B cell (primary cell): ENCODE measurements around the gene NCK2. TPM values are rescaled to one million over a fixed set of nuclear protein-coding genes. Genes with fewer than 3 reads are reported as not detected.
A peak's percentile ranks its signal among the peaks of the same experiment; 100 is the strongest.

Source experiments
- ATAC-seq: fragments of 200-7000 bp; cut with Tn5 transposase; one replicate; pipeline ENCODE4 v1.10.0; 2021; ENCODE audit warnings: low read depth, mild to moderate bottlenecking, moderate number of reproducible peaks, moderate library complexity
- CTCF ChIA-PET: fragments of 350-600 bp; sonication (Branson Sonifier 250); formaldehyde crosslinking; loops from one replicate; lab custom pipeline; 2021; ENCODE audit warnings: antibody characterized with exemption, inconsistent platforms; lab: Charles Lee
- POLR2A ChIA-PET: fragments of 350-600 bp; sonication (Branson Sonifier 250); formaldehyde crosslinking; loops from one replicate; lab custom pipeline; 2021; ENCODE audit warnings: antibody characterized with exemption; lab: Charles Lee
- DNase-seq: peaks from one replicate; pipeline ENCODE4 v3.0.0; 2013
- H2AFZ ChIP-seq: 2 replicates; pipeline ENCODE4 v1.6.1; 2012; ENCODE audit warnings: mild to moderate bottlenecking, low read depth, low read length; ENCODE audit not compliant: insufficient read depth, poor library complexity, severe bottlenecking
- H3K27ac ChIP-seq, 2 donors: 1 replicate in 1 of 2; 2 replicates in 1 of 2; pipeline ENCODE4 v1.5.1; 2012 to 2013; ENCODE audit warnings: low read length in 2 of 2, mild to moderate bottlenecking in 2 of 2, moderate library complexity in 1 of 2
- H3K27me3 ChIP-seq, 4 experiments: fragments of 200-600 bp in 1 of 4; sonication (generic) in 1 of 4; replicated peaks in 1 of 4; 1 replicate in 2 of 4; 2 replicates in 2 of 4; pipeline versions ENCODE4 v1.6.1 to v1.7.0; 2013 to 2016; ENCODE audit warnings: low read length in 3 of 4, mild to moderate bottlenecking in 2 of 4, mixed read lengths in 1 of 4, moderate library complexity in 1 of 4; ENCODE audit not compliant: insufficient read depth in 4 of 4, control insufficient read depth in 3 of 4; ENCODE audit errors: control extremely low read depth in 1 of 4
- H3K36me3 ChIP-seq, 2 experiments: replicated peaks in 1 of 2; 1 replicate in 1 of 2; 2 replicates in 1 of 2; pipeline versions ENCODE4 v1.6.1 to v1.7.1; 2013; ENCODE audit warnings: low read length in 1 of 2; ENCODE audit not compliant: insufficient read depth in 2 of 2, control insufficient read depth in 1 of 2; ENCODE audit errors: control extremely low read depth in 1 of 2, extremely low read depth in 1 of 2
- H3K4me1 ChIP-seq, 2 donors: fragments of 200-600 bp in 1 of 2; sonication (generic) in 1 of 2; 1 replicate in 1 of 2; 2 replicates in 1 of 2; pipeline versions ENCODE4 v1.5.1 to v1.6.1; 2013 to 2017; ENCODE audit warnings: low read length in 2 of 2; ENCODE audit not compliant: control insufficient read depth in 2 of 2, insufficient read depth in 2 of 2
- H3K4me2 ChIP-seq: replicated peaks from 2 replicates; pipeline ENCODE3; 2012; ENCODE audit warnings: mild to moderate bottlenecking, low read depth, low read length; ENCODE audit not compliant: poor library complexity, severe bottlenecking
- H3K4me3 ChIP-seq, 5 experiments: fragments of 200-600 bp in 1 of 5; sonication (generic) in 1 of 5; 1 replicate in 3 of 5; 2 replicates in 2 of 5; pipeline versions ENCODE4 v1.5.1 to v1.7.0; 2011 to 2016; ENCODE audit warnings: low read length in 4 of 5, mild to moderate bottlenecking in 4 of 5, low read depth in 2 of 5, control low read depth in 1 of 5, moderate library complexity in 1 of 5; ENCODE audit not compliant: insufficient read depth in 1 of 5; ENCODE audit errors: control extremely low read depth in 1 of 5, extremely low read depth in 1 of 5
- H3K79me2 ChIP-seq: fragments of 200-600 bp; sonication (generic); one replicate; pipeline ENCODE4 v1.6.0; 2016; ENCODE audit warnings: low read length; ENCODE audit not compliant: control insufficient read depth, insufficient read depth
- H3K9ac ChIP-seq: fragments of 200-600 bp; sonication (generic); 2 replicates; pipeline ENCODE4 v1.6.1; 2017; ENCODE audit warnings: mild to moderate bottlenecking, low read length, moderate library complexity
- H3K9me3 ChIP-seq, 3 donors: one replicate each; pipeline versions ENCODE4 v1.6.1 to v1.7.1; 2013; ENCODE audit warnings: low read length in 2 of 3; ENCODE audit not compliant: control insufficient read depth in 2 of 3, insufficient read depth in 1 of 3; ENCODE audit errors: control extremely low read depth in 1 of 3
- H4K20me1 ChIP-seq: 2 replicates; pipeline ENCODE4 v1.6.0; 2012; ENCODE audit warnings: mild to moderate bottlenecking, low read length; ENCODE audit not compliant: insufficient read depth, control insufficient read depth, poor library complexity, severe bottlenecking
- H3K27ac Mint-ChIP-seq: one replicate; pipeline ENCODE4 v1.8.0; 2021; ENCODE audit warnings: mixed read lengths
- H3K27me3 Mint-ChIP-seq: one replicate; pipeline ENCODE4 v1.8.0; 2021; ENCODE audit warnings: mixed read lengths
- H3K4me1 Mint-ChIP-seq: one replicate; pipeline ENCODE4 v1.8.0; 2021; ENCODE audit warnings: mixed read lengths
- H3K4me3 Mint-ChIP-seq: one replicate; pipeline ENCODE4 v1.8.0; 2021; ENCODE audit warnings: mixed read lengths
- H3K9me3 Mint-ChIP-seq: one replicate; pipeline ENCODE4 v1.8.0; 2022; ENCODE audit warnings: mixed read lengths; ENCODE audit not compliant: insufficient read depth
- EZH2 ChIP-seq: IDR thresholded peaks from 2 replicates; pipeline ENCODE4 v1.6.1; 2012; ENCODE audit warnings: borderline replicate concordance, low read depth, mild to moderate bottlenecking, moderate library complexity, low read length; ENCODE audit not compliant: insufficient read depth, poor library complexity, severe bottlenecking
- WGBS: methylation state at CpG from one replicate; pipeline ENCODE4 v1.1.5; 2013; ENCODE audit warnings: missing lambda C conversion rate; ENCODE audit not compliant: insufficient coverage; 5-methylcytosine and 5-hydroxymethylcytosine counted together
- intact Hi-C: fragments of 100-400 bp; cut with micrococcal nuclease; formaldehyde crosslinking; loops from one replicate; pipeline ENCODE4 v1.10.0; 2022
- polyA plus RNA-seq: library from polyadenylated mRNA; depleted of rRNA; stranded (reverse); fragments of >200 nt; gene quantifications from 2 replicates; pipeline ENCODE4 v1.2.3, GENCODE V29; 2012
- total RNA-seq, 2 donors: library from RNA; stranded (reverse); fragments of 120-200 nt in 1 of 2; gene quantifications; 1 replicate in 1 of 2; 2 replicates in 1 of 2; pipeline versions ENCODE4 v1.2.3 to v1.2.4, GENCODE V29; 2013 to 2022
- TF ChIP-seq, protein P1 (sequence below): fragments of 200-600 bp; IDR thresholded peaks from one replicate; pipeline ENCODE4 v1.8.0; 2022; ENCODE audit warnings: antibody characterized with exemption, mild to moderate bottlenecking

NCK2 gene
- total and polyA plus RNA-seq, 2 donors (not counting 1 experiment from before 2014, with no cell fraction given), result 64.2 to 72.3 TPM

DNA sequence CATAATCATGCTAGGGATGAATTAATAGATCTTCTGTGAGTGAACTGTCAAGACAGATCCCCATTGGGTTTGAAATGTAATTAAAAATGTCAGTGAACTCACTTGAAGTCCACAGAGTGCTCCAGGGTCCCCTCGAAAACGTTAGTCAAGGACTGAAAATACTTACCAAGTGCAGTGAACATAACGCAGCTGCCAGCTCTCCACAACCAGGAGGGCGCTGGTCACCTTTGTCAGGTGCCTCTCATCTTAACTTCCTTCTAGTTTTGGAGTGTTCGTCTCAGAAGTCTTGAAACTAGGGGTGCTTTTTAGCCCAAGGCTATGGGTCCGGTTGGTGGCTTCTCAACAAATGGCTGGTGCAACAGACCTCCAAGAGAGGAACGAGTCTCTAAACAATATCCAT is 70.7 kb downstream of the NCK2 start:
- peaks cover 9 to 30% of the 10 kb centered on the region in 2 donors for H3K4me1 ChIP-seq
- intact Hi-C loops, result no loop called here
- WGBS, result 93% methylated on average over 6 of the region's 7 CpGs

DNA sequence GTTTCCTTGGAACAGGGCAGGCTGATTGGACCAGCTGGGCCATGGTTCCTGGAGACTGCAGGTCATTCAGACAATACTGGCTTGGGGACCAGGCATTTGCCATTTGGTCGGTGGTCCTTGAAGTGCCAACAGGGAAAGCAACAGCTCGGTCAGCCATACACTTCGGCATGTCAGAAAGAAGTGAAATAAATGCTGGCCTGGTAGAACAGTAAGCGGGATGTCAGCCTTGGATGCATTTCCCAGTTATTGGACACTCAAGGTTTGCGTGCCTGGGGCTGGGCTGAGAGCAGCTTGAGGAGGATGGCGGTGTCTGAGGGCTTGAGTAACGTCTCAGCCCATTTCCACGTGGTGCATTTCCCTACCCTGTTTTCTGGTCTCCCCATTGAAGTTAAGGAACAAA is 75.4 kb downstream of the NCK2 start:
- Histone ChIP-seq H3K9ac (no peak overlapping the region), H3K9me3 (no peaks in the 10 kb centered on the region), H3K79me2 (peaks cover 91% of the 10 kb centered on the region), H3K4me2 (no peak overlapping the region), H3K27ac (peak overlapping the region in 1 of 2 donors; percentile 18), H3K27me3 (no peaks in the 10 kb centered on the region), H4K20me1 (peaks cover 34% of the 10 kb centered on the region), H3K4me1 (peaks cover 17 to 24% of the 10 kb centered on the region in 2 donors), H2AFZ (no peak overlapping the region), H3K36me3 (peaks cover 6 to 44% of the 10 kb centered on the region in 2 experiments), H3K4me3 (no peak overlapping the region)
- H3K4me1 Mint-ChIP-seq, result peaks cover 56% of the 10 kb centered on the region
- no peaks in the 10 kb centered on the region for H3K9me3 Mint-ChIP-seq
- no peaks in the 10 kb centered on the region for H3K27me3 Mint-ChIP-seq
- no peak for ATAC-seq
- peak overlapping the region; percentile 37 for H3K27ac Mint-ChIP-seq
- CTCF ChIA-PET, result no interaction called here
- intact Hi-C loops, result no loop called here
- WGBS, result 97% methylated on average over 7 of the region's 8 CpGs
- POLR2A ChIA-PET, result no interaction called here
- TF ChIP-seq, protein P1, sequence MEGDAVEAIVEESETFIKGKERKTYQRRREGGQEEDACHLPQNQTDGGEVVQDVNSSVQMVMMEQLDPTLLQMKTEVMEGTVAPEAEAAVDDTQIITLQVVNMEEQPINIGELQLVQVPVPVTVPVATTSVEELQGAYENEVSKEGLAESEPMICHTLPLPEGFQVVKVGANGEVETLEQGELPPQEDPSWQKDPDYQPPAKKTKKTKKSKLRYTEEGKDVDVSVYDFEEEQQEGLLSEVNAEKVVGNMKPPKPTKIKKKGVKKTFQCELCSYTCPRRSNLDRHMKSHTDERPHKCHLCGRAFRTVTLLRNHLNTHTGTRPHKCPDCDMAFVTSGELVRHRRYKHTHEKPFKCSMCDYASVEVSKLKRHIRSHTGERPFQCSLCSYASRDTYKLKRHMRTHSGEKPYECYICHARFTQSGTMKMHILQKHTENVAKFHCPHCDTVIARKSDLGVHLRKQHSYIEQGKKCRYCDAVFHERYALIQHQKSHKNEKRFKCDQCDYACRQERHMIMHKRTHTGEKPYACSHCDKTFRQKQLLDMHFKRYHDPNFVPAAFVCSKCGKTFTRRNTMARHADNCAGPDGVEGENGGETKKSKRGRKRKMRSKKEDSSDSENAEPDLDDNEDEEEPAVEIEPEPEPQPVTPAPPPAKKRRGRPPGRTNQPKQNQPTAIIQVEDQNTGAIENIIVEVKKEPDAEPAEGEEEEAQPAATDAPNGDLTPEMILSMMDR, result no peak
- TF ChIP-seq EZH2, result no peak
- no peak for DNase-seq
- H3K4me3 Mint-ChIP-seq, result no peak overlapping the region

More for the DNA sequence above, 70.7 kb downstream of the NCK2 start:
- H3K36me3 ChIP-seq, result peaks cover 13 to 27% of the 10 kb centered on the region in 2 experiments
- H3K4me3 Mint-ChIP-seq, result no peak overlapping the region
- no peak overlapping the region for H3K4me2 ChIP-seq
- H4K20me1 ChIP-seq, result peaks cover 42% of the 10 kb centered on the region
- H3K79me2 ChIP-seq, result peaks cover 91% of the 10 kb centered on the region
- no peak overlapping the region for H3K27ac Mint-ChIP-seq
- ATAC-seq (no peak), DNase-seq (no peak)
- no peaks in the 10 kb centered on the region for H3K27me3 ChIP-seq
- no peaks in the 10 kb centered on the region for H3K27me3 Mint-ChIP-seq
- peaks cover 53% of the 10 kb centered on the region for H3K4me1 Mint-ChIP-seq
- H2AFZ ChIP-seq, result no peak overlapping the region
- no peak overlapping the region for H3K4me3 ChIP-seq
- H3K9me3 ChIP-seq, result no peaks in the 10 kb centered on the region
- no peaks in the 10 kb centered on the region for H3K9me3 Mint-ChIP-seq
- ChIA-PET POLR2A (no interaction called here), CTCF (no interaction called here)
- no peak overlapping the region for H3K9ac ChIP-seq
- TF ChIP-seq, protein P1, result no peak
- no peak for TF ChIP-seq EZH2
- peak overlapping the region in 1 of 2 donors; percentile 13 for H3K27ac ChIP-seq
